Activated naive CD8-positive, alpha-beta T cell treated with anti-CD3 and anti-CD28 coated beads, Interleukin-2, amount 50 U/mL, for 24 hours (primary cell): ENCODE measurements around the gene ZNF750.

Source experiments
- ATAC-seq: fragments of 150-1000 bp; cut with Tn5 transposase; one replicate; pipeline ENCODE4 v1.10.0; 2021
- DNase-seq: peaks from one replicate; pipeline ENCODE4 v3.0.0; 2021
- H3K27ac Mint-ChIP-seq: one replicate; pipeline ENCODE4 v1.8.0; 2021; ENCODE audit warnings: mild to moderate bottlenecking, mixed read lengths
- H3K27me3 Mint-ChIP-seq: one replicate; pipeline ENCODE4 v1.8.0; 2021; ENCODE audit warnings: mixed read lengths
- H3K36me3 Mint-ChIP-seq: one replicate; pipeline ENCODE4 v1.8.0; 2021; ENCODE audit warnings: low read depth, mixed read lengths
- H3K4me1 Mint-ChIP-seq: one replicate; pipeline ENCODE4 v1.8.0; 2021; ENCODE audit warnings: mixed read lengths
- H3K4me3 Mint-ChIP-seq: one replicate; pipeline ENCODE4 v1.8.0; 2021; ENCODE audit warnings: mild to moderate bottlenecking, moderate library complexity, mixed read lengths
- H3K9me3 Mint-ChIP-seq: one replicate; pipeline ENCODE4 v1.8.0; 2021; ENCODE audit warnings: mixed read lengths

The ZNF750 gene

GRCh38 chr17:82821554-82821953 is 18.3 kb downstream of the ZNF750 start:
- DNase-seq (no peak), ATAC-seq (no peak)
- Mint-ChIP-seq H3K9me3 (peaks cover 5% of the 10 kb centered on the region), H3K36me3 (peaks cover 42% of the 10 kb centered on the region), H3K27me3 (no peaks in the 10 kb centered on the region), H3K4me1 (peaks cover 9% of the 10 kb centered on the region), H3K27ac (no peak overlapping the region), H3K4me3 (no peak overlapping the region)

GRCh38 chr17:82820278-82821251 is 19.3 kb downstream of the ZNF750 start:
- Mint-ChIP-seq H3K36me3 (peaks cover 48% of the 10 kb centered on the region), H3K27ac (no peak overlapping the region), H3K9me3 (peaks cover 5% of the 10 kb centered on the region), H3K4me1 (peaks cover 9% of the 10 kb centered on the region), H3K27me3 (no peaks in the 10 kb centered on the region), H3K4me3 (no peak overlapping the region)
- DNase-seq (no peak), ATAC-seq (no peak)

DNA sequence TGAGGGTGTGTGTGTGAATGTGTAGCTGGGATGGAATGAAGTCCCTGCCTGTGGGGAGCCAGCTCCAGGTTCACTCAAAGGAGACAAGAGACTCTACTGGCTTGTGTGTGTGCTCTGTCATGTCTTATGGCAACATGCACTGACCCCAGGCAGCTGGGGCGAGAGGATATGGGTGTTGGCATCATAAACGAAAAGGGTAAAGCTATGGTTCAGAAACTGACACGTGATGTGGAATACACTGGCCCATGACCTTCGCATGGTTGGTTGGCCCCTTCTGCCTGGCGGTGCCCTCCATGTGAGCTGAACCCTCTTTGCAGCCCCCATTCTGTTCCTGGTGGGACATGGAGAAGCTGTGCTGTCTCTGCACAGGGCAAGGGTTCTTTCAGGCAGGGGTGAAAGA is 21.9 kb downstream of the ZNF750 start:
- H3K9me3 Mint-ChIP-seq: peaks cover 5% of the 10 kb centered on the region
- H3K4me1 Mint-ChIP-seq: peaks cover 10% of the 10 kb centered on the region
- H3K36me3 Mint-ChIP-seq: peaks cover 56% of the 10 kb centered on the region
- H3K4me3 Mint-ChIP-seq: no peak overlapping the region
- no peaks in the 10 kb centered on the region for H3K27me3 Mint-ChIP-seq
- no peak for DNase-seq
- ATAC-seq: no peak
- H3K27ac Mint-ChIP-seq: no peak overlapping the region

- no peak overlapping the region for H3K4me3 Mint-ChIP-seq
- no peak for ATAC-seq
- peaks cover 5% of the 10 kb centered on the region for H3K9me3 Mint-ChIP-seq
- no peak for DNase-seq
- H3K27ac Mint-ChIP-seq: peak overlapping the region; percentile 6
- H3K36me3 Mint-ChIP-seq: peaks cover 55% of the 10 kb centered on the region
- no peaks in the 10 kb centered on the region for H3K27me3 Mint-ChIP-seq
- H3K4me1 Mint-ChIP-seq: peaks cover 10% of the 10 kb centered on the region
Observed at GRCh38 chr17:82816358-82816757, 23.5 kb downstream of the ZNF750 start.

DNA sequence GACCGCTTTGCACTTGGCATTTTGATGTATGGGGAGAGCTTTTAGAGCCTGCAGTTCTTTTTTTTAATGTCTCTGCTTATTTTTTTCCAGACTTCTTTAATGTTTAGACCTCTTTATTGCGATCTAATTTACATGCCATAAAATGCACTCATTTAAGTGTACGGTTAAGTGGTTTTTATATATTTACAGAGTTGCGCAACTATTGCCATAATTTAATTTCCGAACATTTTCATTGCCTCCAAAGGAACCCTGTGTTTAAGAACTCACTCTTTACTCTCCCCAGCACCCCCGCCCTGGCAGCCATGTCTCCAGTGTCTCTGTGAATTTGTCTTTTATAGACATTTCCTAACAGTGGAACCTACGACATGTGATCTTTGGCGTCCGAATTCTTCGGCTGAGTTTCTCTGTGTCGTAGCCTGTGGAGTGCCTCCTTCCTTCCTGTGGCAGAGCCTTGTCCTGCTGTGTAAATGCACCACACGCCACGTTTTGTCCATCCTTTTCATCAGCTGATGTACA is 24.0 kb downstream of the ZNF750 start:
- Mint-ChIP-seq H3K27ac (peak overlapping the region; percentile 6), H3K9me3 (peaks cover 5% of the 10 kb centered on the region), H3K27me3 (no peaks in the 10 kb centered on the region), H3K4me1 (peaks cover 10% of the 10 kb centered on the region), H3K36me3 (peaks cover 50% of the 10 kb centered on the region), H3K4me3 (no peak overlapping the region)
- DNase-seq (no peak), ATAC-seq (no peak)

DNA sequence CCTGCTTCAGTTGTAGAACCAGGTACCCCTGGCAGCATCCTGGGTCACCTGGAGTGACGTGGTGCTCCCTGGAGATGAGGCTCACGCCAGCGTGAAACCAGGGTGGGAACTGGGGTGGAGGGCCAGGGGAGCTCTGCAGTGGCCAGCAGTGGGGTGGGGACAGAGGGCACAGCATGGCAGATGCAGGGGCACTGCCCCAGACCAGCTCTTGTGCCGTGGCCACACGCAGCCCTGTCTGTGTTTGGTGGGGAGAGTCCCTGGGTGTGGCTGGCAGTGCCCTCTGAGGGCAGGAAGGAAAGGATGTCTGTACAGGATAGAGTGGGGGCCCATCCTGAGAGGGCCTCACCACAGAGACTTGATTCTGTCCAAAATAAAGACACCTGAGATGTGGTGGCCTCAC is 24.5 kb downstream of the ZNF750 start:
- ATAC-seq (no peak), DNase-seq (no peak)
- H3K4me1 Mint-ChIP-seq: peaks cover 10% of the 10 kb centered on the region
- peaks cover 2% of the 10 kb centered on the region for H3K9me3 Mint-ChIP-seq
- peaks cover 45% of the 10 kb centered on the region for H3K36me3 Mint-ChIP-seq
- no peak overlapping the region for H3K4me3 Mint-ChIP-seq
- no peaks in the 10 kb centered on the region for H3K27me3 Mint-ChIP-seq
- no peak overlapping the region for H3K27ac Mint-ChIP-seq

DNA sequence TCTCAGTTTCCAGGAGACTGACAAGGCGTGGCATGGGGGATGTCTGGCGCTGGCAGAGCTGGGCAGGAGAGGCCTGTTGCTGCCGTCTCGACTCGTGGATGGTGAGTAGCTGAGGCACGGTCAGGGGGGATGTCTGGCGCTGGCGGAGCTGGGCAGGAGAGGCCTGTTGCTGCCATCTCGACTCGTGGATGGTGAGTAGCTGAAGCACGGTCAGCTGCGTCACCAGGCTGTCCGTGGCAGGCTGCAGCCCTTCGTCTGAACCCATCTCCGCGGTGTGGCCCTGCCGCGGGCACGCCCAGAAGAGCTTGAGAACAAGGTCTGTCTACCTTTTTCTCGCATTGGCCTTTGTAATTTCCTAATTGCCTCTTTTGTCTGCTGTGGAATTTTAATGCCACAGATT is 25.0 kb downstream of the ZNF750 start:
- peak overlapping the region; percentile 31 for H3K27ac Mint-ChIP-seq
- ATAC-seq (no peak), DNase-seq (no peak)
- H3K9me3 Mint-ChIP-seq: no peaks in the 10 kb centered on the region
- no peak overlapping the region for H3K4me3 Mint-ChIP-seq
- H3K4me1 Mint-ChIP-seq: peaks cover 10% of the 10 kb centered on the region
- H3K36me3 Mint-ChIP-seq: peaks cover 41% of the 10 kb centered on the region
- H3K27me3 Mint-ChIP-seq: no peaks in the 10 kb centered on the region

DNA sequence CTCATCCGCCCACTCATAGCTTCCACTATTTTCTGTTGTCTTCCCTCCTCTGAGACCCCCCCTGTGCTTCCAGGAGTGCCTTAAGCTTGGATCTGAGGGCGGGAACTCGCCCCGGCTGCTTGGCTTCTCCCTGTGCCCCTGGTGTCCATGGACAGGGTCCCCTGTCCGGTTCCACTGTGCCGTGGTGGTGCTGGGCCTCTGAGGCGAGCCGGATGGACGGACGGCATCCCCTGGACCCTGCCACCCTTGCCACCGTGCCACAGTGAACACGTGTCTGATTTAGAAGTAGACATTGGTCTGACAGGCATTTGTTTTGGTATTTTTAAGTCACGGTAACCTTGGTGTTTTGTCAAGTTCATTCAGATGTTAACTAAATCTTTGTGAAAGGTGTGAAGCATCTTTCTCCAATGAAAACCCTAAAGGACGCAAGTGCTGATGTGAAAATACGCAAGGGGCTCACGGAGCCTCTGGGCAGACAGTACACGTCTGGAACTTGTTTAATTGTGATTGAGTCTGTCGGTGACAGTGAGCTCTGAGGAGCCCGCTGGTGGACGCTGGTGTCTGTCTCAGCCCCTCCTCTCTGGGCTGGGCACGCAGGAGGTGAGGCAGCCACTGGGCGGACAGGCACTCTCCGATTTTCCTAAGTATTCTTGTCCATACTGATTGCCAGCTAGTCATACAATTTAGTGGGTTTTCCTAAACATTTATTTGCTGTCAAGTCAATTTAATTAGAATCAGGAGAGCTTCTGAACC is 26.3 kb downstream of the ZNF750 start:
- no peak for DNase-seq
- Mint-ChIP-seq H3K9me3 (no peaks in the 10 kb centered on the region), H3K4me1 (peaks cover 9% of the 10 kb centered on the region), H3K27ac (no peak overlapping the region), H3K36me3 (peaks cover 31% of the 10 kb centered on the region), H3K27me3 (no peaks in the 10 kb centered on the region), H3K4me3 (no peak overlapping the region)
- ATAC-seq: no peak

GRCh38 chr17:82812601-82813000 is 27.2 kb downstream of the ZNF750 start:
- peaks cover 26% of the 10 kb centered on the region for H3K36me3 Mint-ChIP-seq
- ATAC-seq: no peak

DNA sequence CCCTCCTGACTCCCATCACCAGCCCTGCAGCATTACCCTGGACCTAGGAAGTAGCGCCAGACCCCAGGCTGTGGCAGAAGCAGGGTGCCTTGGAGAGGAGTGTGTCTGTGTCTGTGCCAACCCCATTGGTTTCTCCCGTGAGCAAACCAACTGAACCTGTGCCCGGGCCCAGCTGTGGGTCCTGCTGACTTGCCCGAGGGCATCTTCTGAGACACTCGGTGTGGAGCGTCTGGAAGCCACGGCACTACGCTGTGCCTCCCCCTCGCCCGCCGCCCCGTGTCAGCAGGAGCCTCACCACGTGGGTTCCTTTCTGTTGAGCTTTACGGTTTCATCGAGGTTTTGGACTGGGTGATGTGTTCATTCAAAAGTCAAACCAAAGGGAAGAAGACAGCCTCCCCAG is 27.8 kb downstream of the ZNF750 start:
- Mint-ChIP-seq H3K36me3 (peaks cover 23% of the 10 kb centered on the region), H3K9me3 (no peaks in the 10 kb centered on the region), H3K27ac (no peak overlapping the region), H3K4me1 (peaks cover 1% of the 10 kb centered on the region), H3K27me3 (no peaks in the 10 kb centered on the region), H3K4me3 (no peak overlapping the region)
- ATAC-seq: no peak
- DNase-seq: no peak

More at GRCh38 chr17:82812601-82813000, 27.2 kb downstream of the ZNF750 start:
- Mint-ChIP-seq H3K27ac (no peak overlapping the region), H3K4me1 (peaks cover 2% of the 10 kb centered on the region), H3K27me3 (no peaks in the 10 kb centered on the region), H3K4me3 (no peak overlapping the region), H3K9me3 (no peaks in the 10 kb centered on the region)
- DNase-seq: no peak

DNA sequence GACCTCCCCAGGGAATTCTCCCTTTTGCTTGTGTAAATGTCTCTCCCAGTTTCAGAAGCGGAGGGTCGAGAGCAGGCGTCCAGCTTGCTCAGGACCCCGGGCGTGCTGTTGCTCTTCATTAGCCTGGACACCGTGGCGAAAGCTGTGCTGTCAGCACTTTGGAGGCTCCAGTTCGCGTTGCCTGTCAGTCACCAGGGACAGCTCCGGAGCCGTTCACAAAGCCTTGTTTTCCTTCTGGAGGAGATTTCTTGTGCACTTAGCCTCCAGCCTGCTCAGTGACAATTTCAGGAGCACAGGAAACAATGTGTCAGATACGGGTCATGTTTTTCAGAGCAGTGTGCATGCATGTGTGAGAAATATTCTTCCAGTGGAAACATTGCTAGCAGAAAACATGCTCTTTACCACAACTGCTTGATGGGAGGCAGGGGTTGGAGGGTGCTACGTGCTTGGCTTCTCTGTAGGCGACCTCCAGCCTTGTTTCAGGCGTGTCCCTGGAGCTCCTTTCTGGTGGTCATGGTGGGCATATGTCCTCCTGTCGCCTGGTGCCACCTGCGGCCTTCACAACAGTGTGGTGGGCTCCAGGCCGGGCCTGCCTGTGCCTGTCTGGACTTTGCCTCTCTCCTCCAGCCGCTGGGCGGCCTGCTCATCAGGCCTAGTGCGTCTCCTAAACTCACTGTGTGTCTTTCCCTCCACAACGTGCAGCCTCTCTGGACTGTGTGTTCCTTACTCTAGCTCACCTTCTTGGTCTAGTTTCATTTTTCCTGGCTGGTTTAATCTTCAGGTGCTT is 29.0 kb downstream of the ZNF750 start:
- Mint-ChIP-seq H3K27me3 (no peaks in the 10 kb centered on the region), H3K9me3 (no peaks in the 10 kb centered on the region), H3K4me1 (peaks cover 1% of the 10 kb centered on the region), H3K36me3 (peaks cover 19% of the 10 kb centered on the region), H3K27ac (no peak overlapping the region), H3K4me3 (no peak overlapping the region)
- no peak for ATAC-seq
- no peak for DNase-seq

- H3K4me3 Mint-ChIP-seq: no peak overlapping the region
- DNase-seq (no peak), ATAC-seq (no peak)
- no peaks in the 10 kb centered on the region for H3K4me1 Mint-ChIP-seq
- H3K9me3 Mint-ChIP-seq: no peaks in the 10 kb centered on the region
- no peak overlapping the region for H3K27ac Mint-ChIP-seq
- no peaks in the 10 kb centered on the region for H3K27me3 Mint-ChIP-seq
- H3K36me3 Mint-ChIP-seq: peaks cover 13% of the 10 kb centered on the region
Observed at GRCh38 chr17:82808921-82809905, 30.6 kb downstream of the ZNF750 start.

GRCh38 chr17:82808006-82808405 is 31.8 kb downstream of the ZNF750 start:
- H3K4me3 Mint-ChIP-seq: no peak overlapping the region
- no peak overlapping the region for H3K27ac Mint-ChIP-seq
- no peaks in the 10 kb centered on the region for H3K27me3 Mint-ChIP-seq
- H3K9me3 Mint-ChIP-seq: no peaks in the 10 kb centered on the region
- ATAC-seq: no peak
- no peaks in the 10 kb centered on the region for H3K4me1 Mint-ChIP-seq
- no peak for DNase-seq
- peaks cover 7% of the 10 kb centered on the region for H3K36me3 Mint-ChIP-seq
